ENCODE data around the gene USP15. TPM values are rescaled to one million over a fixed set of nuclear protein-coding genes. Genes with fewer than 3 reads are reported as not detected.

USP15 gene
- total RNA-seq, 2 donors from 2014 or later = 50.7 to 58.1 TPM

Other genes with a start within 250 kb of the USP15 start
- 10 to 100 TPM; 21.3 to 27.0 TPM for gene MON2, start 206.4 kb downstream of the USP15 start, total RNA-seq